ENCODE measurements around the gene GFI1.

The GFI1 gene

GRCh38 chr1:92430030-92430429, 56.7 kb downstream of the GFI1 start:
- TF ChIP-seq, protein P1, sequence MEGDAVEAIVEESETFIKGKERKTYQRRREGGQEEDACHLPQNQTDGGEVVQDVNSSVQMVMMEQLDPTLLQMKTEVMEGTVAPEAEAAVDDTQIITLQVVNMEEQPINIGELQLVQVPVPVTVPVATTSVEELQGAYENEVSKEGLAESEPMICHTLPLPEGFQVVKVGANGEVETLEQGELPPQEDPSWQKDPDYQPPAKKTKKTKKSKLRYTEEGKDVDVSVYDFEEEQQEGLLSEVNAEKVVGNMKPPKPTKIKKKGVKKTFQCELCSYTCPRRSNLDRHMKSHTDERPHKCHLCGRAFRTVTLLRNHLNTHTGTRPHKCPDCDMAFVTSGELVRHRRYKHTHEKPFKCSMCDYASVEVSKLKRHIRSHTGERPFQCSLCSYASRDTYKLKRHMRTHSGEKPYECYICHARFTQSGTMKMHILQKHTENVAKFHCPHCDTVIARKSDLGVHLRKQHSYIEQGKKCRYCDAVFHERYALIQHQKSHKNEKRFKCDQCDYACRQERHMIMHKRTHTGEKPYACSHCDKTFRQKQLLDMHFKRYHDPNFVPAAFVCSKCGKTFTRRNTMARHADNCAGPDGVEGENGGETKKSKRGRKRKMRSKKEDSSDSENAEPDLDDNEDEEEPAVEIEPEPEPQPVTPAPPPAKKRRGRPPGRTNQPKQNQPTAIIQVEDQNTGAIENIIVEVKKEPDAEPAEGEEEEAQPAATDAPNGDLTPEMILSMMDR (IDR thresholded peaks at IDR 0.05) = no peak

DNA sequence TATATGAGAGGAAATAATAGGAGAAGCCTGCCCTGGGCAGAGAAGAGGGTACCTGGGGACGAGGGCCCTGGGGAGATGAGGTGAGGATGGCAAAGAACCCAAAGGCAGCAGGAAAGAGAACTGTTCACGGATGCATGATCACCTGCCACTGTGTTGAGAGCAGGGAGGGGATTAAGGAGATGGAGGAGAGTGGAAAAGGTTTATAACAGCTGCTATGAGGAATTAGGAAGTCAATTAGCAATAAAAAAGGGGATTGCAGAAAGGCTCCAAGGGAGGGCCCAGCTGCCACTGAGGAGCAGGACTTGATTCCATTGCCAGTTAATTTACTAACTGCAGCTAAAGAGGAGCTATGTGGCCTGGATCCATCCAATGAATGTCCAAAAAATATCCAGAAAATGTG, 61.1 kb downstream of the GFI1 start:
- TF ChIP-seq, protein P1 (IDR thresholded peaks at IDR 0.05) = no peak

Measured in LNCAP (cell line).